ENCODE results near the gene RIC8A.

DNA sequence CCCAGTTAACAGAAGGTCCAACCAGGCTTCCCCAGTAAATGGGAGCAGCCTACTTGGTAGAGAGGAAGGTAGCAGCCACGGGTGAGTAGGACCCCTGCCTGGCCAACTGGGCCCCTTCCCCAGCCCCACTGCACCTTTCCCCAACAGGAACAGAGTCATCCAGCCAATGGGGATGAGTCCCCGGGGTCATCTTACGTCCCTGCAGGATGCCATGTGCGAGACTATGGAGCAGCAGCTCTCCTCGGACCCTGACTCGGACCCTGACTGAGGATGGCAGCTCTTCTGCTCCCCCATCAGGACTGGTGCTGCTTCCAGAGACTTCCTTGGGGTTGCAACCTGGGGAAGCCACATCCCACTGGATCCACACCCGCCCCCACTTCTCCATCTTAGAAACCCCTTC lies 6.6 kb downstream of the RIC8A start:
- TF ChIP-seq, protein P1, sequence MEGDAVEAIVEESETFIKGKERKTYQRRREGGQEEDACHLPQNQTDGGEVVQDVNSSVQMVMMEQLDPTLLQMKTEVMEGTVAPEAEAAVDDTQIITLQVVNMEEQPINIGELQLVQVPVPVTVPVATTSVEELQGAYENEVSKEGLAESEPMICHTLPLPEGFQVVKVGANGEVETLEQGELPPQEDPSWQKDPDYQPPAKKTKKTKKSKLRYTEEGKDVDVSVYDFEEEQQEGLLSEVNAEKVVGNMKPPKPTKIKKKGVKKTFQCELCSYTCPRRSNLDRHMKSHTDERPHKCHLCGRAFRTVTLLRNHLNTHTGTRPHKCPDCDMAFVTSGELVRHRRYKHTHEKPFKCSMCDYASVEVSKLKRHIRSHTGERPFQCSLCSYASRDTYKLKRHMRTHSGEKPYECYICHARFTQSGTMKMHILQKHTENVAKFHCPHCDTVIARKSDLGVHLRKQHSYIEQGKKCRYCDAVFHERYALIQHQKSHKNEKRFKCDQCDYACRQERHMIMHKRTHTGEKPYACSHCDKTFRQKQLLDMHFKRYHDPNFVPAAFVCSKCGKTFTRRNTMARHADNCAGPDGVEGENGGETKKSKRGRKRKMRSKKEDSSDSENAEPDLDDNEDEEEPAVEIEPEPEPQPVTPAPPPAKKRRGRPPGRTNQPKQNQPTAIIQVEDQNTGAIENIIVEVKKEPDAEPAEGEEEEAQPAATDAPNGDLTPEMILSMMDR (IDR thresholded peaks at IDR 0.05), result no peak
- TF ChIP-seq POLR2A (IDR thresholded peaks at IDR 0.05), result no peak
